HG02678 (cell line): ENCODE measurements around the gene CPSF6.
A peak's percentile ranks its signal among the peaks of the same experiment; 100 is the strongest.
"Not testable (repeated sequence)": the region's sequence is repeated elsewhere in the genome, so short reads cannot be mapped to it uniquely, and the experiment has no call there.

Experiments
- ATAC-seq: cut with Tn5 transposase; IDR thresholded peaks from one replicate; pipeline ENCODE4 v1.9.1; 2021; ENCODE audit warnings: mild to moderate bottlenecking, moderate library complexity; ENCODE audit not compliant: unreplicated experiment

CPSF6 gene

GRCh38 chr12:69239352-69239921 lies at the start of gene CPSF6:
Gene CPSF6, plus strand, starts transcription at chr12:69239569. Its CDS starts 78 bp downstream, at chr12:69239647.
- peak; percentile 93 for ATAC-seq

GRCh38 chr12:69196302-69197288 lies 42.8 kb upstream of the CPSF6 start:
- no peak for ATAC-seq

- ATAC-seq: not testable (repeated sequence)
These were observed 39.4 kb upstream of the CPSF6 start for GRCh38 chr12:69199976-69200375.

GRCh38 chr12:69204191-69204590 lies 35.2 kb upstream of the CPSF6 start:
- ATAC-seq: no peak

GRCh38 chr12:69210661-69211060 lies 28.7 kb upstream of the CPSF6 start:
- no peak for ATAC-seq

- no peak for ATAC-seq
These were observed 28.2 kb upstream of the CPSF6 start for GRCh38 chr12:69211160-69211559.

GRCh38 chr12:69214169-69214568 lies 25.2 kb upstream of the CPSF6 start:
- ATAC-seq: no peak

GRCh38 chr12:69225251-69225910 lies 14.0 kb upstream of the CPSF6 start:
- no peak for ATAC-seq

- no peak for ATAC-seq
These were observed 7.9 kb upstream of the CPSF6 start for GRCh38 chr12:69231479-69231878.

GRCh38 chr12:69238589-69239351 lies 599 bp upstream of the CPSF6 start:
- peak; percentile 2 for ATAC-seq

- ATAC-seq: peak; percentile 30
These were observed 707 bp downstream of the CPSF6 start for GRCh38 chr12:69239922-69240630.

- no peak for ATAC-seq
These were observed 1.2 kb downstream of the CPSF6 start for GRCh38 chr12:69240631-69240995.

GRCh38 chr12:69241438-69242092 lies 2.2 kb downstream of the CPSF6 start:
- no peak for ATAC-seq

GRCh38 chr12:69243099-69244084 lies 4.0 kb downstream of the CPSF6 start:
- ATAC-seq: peak; percentile 34

GRCh38 chr12:69247268-69248018 lies 8.1 kb downstream of the CPSF6 start:
- no peak for ATAC-seq

GRCh38 chr12:69252033-69252432 lies 12.7 kb downstream of the CPSF6 start:
- ATAC-seq: no peak

GRCh38 chr12:69254046-69254445 lies 14.7 kb downstream of the CPSF6 start:
- ATAC-seq: peak; percentile 70

- ATAC-seq: no peak
These were observed 15.5 kb downstream of the CPSF6 start for GRCh38 chr12:69254862-69255261.
